NOMO-1 treated with dmso at 0.1 percent for 144 hours (cell line): ENCODE results near the gene DDX10.

Experiments
- DNase-seq: peaks from one replicate; lab custom pipeline; 2025; ENCODE audit not compliant: unreplicated experiment; lab: John Stamatoyannopoulos, UW

Gene DDX10

DNA sequence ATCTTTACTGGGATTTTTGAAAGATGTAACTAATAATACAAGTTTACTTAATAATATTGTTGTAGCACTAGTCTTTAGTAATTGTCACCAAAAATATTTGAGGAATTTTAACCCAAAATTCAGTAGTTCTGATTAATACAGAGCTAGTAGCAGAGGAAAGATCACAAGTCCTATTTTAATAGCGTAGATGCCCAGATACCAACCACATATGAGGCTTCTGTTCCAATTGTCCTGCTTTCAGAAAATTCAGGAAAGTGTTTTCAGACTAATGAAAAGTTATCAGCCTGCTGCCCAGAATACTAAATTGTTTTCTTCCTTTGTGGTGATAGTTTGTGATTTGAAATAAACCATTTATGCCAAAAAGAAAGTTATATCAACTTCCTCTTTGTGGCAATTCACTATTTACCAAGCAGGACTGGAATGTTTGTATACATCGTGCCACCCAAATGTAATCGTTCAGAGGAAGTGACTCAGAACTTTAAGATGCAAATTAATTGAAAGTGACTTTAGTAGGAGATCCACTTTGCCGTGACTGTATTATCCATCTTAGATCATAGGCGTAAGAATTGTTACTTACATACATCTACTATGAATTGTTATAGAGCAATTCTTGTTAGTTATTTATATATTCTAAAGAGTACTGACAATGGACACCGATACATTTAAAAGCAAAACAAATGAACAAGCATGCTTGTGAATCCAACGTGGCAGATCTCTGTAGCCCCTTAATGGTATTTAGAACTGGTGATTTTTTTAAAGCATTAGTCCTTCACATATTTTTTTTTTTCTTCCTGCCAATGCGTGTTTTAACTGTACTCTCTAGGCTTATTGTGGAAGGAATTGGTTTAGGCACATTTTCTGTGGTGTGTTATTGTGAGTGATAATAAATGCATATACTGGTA lies 231.0 kb downstream of the DDX10 start:
- DNase-seq, result peak; percentile 6

DNA sequence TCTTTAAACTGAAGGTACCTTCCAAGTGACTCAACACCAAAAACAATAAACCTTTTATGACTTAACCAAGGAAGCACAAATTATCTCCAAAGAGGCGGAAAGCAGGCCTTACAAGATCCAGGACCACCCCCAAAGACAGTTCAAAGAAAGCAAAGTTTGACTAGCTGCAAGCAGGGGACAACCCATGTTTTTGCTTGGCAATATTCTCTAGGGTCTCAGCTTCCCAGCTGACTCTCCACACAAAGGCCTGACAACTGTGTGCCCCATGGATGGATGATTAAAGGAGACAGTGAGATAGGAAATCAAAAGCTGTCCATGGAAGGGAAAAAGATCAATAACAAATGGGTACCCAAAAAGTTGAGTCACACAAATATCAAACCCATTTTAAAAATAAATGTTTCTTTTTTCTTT lies 232.2 kb downstream of the DDX10 start:
- no peak for DNase-seq

DNA sequence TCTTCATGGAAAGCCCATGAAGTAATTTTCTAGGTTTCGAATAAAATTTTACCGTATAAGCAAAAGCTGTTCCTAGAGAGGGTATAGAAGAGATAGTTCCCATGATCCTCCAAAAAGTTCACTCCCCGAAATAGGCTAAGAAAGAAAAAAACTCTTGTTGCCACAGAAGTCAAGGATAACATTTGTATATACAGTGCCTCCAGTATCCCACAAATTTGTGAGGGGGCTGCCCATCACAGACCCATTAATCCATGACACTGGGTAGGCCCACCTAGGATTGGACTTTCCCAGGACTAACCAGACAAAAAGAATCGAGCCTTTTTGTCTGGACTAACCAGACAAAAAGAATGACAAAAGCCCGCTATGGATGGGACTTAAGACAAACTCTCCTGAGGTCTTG lies 233.0 kb downstream of the DDX10 start:
- DNase-seq, result no peak

DNA sequence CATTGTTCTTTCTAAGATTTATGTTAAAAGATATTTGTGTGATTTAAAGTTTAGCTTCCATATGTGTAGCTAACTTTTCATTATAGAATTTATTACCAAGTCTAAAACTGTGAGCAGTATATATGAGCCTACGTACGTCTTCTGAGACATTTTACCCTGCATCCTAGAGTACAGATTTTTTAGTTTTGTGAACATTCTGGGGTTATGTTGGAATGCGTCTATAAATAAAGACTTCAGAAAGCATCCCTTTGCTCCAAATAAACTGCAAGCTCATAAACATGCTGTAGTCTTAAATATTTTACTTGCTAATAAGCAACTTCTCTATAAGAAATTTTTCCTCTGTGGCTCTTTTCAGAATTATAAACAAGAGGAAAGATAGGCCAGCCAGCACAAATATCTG lies 236.5 kb downstream of the DDX10 start:
- no peak for DNase-seq

DNA sequence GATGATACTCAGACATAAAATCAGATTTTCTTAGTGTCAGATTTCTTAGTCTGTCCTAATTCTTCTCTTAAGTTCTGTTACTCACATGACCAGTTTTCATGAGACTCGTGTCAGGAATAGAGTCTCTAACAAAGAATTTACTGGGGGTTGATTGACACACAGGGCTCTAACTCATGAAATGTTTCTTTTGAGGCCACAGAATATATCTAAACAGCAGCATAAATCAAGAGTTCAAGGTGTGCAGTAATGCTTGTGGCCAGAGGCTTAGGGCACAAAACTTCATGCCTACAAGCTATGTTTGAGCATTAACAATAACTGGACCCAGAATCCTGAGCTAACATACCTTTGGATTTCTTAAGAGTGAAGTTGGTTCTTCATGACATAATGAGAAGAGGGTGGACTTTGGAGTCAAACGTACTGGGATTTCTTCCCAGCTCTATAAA lies 237.2 kb downstream of the DDX10 start:
- no peak for DNase-seq

DNA sequence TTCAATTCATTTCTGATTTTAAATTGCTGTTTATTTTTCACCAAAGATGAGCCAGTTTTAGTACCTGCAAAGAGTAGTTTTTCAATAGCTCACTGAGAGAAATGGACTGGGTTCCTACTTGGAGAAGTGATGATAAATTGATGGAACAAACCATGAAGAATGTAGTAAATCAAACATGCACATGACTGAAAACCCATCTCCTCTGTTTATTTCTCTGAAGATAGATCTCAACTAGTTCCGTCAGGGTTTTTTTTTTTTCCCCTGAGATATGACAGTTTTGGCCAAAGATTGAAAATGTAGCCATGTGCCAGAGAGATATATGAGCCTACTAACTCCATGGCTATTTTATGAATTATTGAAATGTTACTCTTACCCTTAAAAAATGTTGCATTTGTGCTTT lies 239.6 kb downstream of the DDX10 start:
- no peak for DNase-seq

DNA sequence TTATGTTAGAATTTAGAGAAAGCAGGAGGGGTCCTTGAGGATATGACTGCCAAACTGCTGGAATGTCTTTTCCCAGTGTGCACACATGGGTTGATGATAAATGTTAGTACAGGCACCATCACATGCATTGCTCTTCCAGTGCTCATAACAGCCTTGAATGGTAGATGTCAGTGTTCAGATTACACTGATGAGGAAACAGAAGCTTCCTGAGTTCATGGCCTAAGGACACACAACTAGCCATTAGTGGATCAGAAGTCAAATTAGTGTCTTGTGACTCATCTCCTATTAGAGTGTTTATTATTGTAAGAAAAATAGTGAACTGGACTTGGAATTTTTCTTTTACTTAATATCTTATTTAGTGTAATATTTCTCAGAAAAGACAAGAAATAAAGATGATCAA lies 241.5 kb downstream of the DDX10 start:
- DNase-seq, result no peak

DNA sequence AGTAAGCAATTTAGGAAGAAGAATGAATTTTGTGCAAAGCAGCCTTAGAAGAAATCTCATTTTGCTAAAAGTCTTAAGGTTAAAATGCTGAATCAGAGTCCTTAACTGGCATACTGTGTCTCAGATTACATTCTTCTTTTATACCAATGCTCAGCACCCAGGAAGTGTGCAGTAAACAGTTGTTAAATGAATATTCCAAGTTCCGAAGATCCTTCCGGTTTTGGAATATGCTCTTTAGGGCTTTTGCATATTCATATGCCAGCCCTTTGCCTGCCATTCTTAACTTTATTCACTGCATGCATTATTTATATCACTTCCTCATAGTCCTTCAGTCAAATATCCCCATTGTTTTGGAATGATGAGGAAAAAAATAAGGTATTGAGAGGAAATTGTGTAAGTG lies 242.0 kb downstream of the DDX10 start:
- no peak for DNase-seq

DNA sequence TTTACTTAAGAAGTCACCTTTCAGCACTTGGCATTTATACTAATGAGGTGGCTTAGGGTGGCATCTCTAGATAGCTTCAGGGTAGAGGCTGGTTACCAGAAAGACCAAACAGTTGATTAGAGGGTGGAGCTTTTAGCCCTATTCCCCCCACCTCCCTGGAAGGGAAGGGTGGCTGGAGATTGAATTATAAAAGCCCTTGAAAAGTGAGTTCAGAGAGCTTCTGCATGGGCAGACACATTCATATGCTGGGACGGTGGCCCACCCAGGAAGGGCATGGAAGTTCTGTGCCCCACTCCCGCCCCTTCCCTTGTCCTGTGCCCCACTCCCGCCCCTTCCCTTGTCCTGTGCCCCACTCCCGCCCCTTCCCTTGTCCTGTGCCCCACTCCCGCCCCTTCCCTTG lies 244.2 kb downstream of the DDX10 start:
- DNase-seq, result no peak

DNA sequence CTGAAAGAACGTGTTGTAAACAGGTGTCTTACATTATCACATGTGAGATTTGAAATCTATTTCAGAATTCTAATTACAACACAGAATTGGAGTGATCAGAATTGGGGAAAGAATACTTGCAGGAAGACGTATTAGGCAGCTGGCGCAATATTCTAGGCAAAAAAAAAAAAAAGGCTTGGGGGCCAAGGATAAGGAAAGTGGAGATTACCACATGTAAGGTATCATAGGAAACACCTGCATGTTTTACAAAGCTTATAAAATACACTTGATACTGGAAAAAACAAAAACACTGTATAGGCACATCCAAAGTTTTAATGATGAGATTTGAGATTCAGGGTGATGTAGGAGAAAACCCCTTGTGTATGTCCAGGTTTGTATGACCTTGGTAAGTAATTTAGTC lies 245.1 kb downstream of the DDX10 start:
- DNase-seq, result no peak

DNA sequence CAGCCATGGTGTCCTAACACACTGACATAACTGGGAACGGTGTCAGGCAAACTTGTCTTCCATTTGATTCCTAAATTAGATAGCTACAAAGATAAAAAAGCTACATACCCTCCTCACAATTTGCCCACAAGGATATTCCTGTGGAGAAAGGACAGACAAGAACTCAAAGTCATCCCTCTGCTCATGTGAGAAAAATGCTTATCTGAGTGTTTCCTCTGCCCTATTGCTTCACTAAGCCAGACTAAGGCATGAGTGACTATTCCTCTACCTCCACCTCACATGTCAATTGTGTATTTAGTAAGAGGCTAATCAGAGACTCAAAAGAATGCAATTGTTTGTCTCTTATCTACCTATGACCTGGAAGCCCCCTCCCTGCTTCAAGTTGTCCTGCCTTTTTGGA lies 247.7 kb downstream of the DDX10 start:
- no peak for DNase-seq

DNA sequence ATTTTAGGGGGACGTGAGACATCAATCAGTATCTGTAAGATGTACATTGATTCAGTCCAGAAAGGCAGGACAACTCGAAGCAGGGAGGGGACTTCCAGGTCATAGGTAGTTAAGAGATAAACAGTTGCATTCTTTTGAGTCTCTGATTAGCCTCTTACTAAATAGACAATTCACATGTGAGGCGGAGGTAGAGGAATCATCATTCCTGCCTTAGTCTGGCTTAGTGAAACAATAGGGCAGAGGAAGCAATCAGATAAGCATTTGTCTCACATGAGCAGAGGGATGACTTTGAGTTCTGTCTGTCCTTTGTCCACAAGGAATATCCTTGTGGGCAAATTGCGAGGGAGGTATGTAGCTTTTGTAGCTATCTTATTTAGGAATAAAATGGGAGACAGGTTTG lies 248.3 kb downstream of the DDX10 start:
- no peak for DNase-seq

DNA sequence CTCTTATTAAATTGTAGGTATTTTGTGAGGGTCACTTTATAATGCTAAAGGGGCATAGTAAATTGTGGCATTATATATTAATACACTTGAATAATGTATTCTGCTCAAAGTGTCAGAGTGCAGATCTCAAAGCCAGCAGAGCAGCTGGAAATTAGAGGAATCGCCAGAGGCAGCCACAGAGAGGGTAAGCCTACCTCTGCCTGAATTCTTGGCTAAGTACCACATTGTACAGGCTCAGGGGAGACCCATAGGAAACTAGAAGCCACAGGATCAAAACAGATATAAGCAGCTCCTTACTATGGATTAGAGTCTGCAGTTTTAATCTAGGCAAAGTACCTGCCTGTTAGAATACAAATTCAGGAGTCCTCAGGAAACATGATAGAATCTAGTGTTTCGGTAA lies 249.3 kb downstream of the DDX10 start:
- DNase-seq, result no peak

DNA sequence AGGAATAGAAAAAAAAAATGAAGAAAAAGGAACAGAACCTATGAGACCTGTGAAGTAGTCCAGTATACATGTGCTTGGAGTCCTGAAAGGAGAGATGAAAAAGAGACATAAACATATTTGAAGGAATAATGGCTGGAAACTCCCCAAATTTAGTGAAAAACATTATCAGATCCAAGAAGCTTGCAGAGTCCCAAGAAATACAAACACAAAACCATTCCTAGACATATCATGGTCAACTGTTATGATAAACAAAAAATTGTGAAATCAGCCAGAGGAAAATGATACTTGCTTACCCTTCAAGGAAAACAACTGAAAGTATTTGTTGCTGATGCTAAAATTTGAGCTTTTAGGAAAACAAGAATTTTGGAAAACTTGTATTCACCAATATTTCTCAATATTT lies 250.1 kb downstream of the DDX10 start:
- no peak for DNase-seq

DNA sequence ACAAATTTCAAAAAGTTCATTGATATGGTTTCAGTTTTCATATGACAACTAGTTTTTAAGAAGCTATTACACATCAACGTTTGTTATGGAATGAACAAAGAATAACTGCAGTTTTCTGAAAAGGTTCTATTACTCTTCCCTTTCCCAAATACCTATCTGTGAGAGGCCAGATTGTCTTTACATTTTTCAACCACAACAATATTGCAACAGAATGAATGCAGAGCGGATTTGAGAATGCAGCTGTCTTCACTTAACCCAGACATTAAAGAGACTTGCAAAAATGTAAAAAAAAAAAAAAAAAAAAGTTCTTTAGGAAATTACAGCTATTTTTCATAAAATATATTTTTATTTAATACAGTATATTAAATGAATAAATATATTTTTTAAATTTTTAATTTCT lies 250.8 kb downstream of the DDX10 start:
- DNase-seq, result no peak

DNA sequence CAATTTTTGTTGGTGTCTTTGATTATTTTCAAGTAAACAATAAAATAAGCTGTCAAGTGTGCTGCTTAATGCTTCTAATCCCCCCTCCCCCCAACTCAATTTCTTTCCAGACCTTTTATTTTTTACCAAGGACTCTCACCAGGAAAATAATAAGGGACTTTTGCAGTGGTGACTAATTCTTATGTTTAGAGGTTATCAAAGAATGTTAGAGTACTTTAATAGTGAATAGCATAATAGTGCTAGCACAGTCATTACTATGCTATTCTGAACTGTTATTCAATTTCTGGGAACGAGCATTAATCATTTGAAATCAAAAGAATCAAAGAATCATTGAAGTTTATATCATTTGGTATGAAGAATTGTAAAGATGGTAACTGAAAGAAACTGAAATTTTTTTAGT lies 251.4 kb downstream of the DDX10 start:
- DNase-seq, result no peak

DNA sequence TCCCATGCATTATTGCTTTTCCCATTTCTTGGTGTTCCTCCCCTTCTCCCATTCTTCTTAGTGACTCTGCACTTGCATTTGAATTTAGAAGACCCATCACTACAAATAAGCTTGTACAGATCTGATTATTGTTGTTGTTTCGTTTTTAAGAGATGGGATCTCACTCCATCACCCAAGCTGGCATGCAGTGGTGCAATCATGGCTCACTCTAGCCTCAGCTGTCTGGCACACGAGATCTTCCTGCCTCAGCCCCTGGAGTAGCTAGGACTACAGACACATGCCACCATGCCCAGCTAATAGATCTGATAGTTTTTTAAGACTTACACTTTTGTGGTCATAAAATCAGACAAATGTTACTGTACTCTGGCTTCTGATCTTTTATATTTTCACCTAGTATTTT lies 252.1 kb downstream of the DDX10 start:
- DNase-seq, result no peak

DNA sequence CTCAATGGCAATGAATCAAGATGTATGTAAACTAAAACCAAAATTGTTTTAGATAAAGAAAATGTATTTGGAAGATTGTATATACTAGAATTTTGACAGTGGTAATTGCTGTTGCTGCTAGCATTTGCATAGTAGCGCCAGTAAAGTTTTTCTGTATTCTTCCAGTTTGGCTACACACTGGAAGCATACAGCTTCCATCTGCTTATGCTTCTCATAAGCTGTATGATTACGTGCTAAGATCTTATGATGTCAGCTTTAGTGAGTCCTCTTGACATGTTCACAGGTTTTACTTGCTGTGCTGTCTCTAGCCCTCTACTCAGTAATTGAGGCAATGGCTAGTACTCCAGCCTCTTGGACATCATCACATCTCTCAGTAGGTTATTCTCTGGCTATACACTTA lies 256.3 kb downstream of the DDX10 start:
- DNase-seq, result no peak

DNA sequence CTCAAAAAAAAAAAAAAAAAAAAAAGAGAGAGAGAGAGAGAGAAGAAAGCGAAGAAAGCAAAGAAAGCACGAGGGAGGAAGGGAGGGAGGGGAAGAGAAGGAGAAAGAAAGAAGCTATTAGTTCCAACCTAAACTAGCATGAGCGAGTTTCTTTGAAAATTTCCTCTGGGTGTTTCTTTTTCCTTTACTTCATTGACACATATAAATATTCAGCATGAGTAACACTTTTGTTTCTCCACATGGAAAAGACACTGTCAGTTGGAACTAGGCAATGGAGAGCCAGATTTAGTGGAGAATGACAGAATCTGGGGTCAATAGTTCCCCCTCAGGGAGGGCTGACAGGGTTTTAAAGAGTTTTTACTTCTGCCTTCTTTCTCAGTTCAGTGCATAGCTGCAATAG lies 257.4 kb downstream of the DDX10 start:
- DNase-seq, result no peak

DNA sequence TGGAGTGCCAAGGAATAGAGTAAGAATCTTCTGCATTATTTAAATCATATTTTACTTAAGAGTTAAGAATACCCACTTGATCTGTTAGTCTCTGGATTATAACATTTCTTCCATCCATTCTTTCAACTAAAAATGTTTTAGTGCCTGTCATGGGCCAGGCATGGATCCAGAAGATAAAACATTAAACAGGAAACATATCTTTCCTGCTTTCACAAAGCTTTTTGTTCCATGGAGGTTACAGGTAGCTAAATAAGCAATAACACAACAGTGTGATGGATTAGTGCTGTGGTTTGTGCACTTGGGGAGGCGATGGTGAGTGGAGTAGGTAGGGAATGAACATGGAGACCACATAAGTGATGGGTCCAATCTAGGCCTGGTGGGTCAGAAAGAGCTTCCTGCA lies 258.5 kb downstream of the DDX10 start:
- DNase-seq, result no peak

DNA sequence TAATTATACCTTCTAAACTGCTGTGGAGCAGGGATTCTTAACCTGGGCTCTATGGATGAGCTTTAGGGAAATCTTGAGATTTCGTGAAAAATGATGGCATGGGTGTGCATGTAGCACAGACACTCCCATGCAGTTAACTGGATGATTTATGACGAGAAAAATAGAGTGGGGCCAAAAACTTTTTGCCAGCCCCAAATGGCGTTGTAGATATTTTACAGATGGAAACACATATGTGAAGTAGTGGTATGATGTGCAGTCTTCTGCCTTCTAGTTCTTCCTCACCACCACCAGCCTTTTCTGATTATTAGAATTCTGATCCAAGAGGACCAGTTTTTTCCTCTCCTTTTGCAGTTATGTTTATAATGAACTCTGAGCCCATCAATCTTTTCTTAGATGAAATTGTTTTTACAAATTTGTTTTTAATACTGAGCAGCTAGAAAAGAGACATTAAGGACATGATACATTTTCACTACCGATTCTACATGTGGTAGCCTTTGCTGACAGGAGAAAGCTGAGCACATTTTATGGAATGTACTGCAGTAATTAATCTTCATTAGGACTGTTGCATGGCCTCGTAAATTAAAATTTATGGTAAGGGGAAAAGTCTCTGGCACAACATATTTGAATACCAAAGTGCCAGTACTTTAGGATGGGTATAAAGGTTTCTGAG lies 261.4 kb downstream of the DDX10 start:
- DNase-seq, result no peak

DNA sequence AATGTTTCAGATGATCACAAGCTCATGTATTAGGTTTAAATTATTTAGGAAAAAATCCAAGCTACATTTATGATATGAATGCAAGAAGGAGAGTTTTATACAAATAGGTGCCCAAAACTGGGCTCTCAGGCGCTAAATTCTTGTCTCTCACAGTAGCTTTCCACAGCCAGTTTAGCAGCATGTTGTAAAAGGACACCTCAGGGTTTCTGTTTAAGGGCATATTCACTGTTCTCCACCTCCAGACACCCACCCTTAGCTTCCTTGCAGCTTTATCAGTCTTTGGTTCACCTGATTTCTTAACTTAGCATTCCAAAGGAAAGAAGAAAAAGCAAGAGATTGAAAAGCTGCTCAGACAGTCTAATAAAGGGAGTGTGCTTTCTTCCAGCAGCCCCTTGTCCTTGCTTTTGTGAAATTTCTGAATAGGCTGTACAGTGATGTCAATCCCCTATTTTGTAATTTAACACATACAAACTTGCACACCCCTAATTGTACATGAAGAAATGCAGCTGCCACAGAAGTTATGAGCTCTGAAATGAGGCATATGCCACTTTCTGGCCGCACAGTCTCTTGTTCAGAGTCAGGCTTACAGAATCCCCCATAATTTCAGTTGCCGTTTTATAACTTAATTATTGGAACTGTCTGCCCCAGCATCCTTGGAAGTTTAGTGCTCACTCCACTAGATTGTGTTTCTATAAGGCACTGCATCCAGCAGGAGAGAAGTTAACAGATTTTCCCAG lies 262.1 kb downstream of the DDX10 start:
- no peak for DNase-seq
